Astrocyte of the cerebellum (primary cell): ENCODE data around the gene ITGB6.

Experiments used
- DNase-seq: peaks from one replicate; pipeline ENCODE4 v3.0.0-alpha.2; 2011; ENCODE audit warnings: low read depth
- H3K4me3 ChIP-seq: 2 replicates; pipeline ENCODE4 v1.5.1; 2011; ENCODE audit warnings: mild to moderate bottlenecking, low read depth, low read length, moderate library complexity
- in situ Hi-C: cut with HindIII; loops from 2 replicates; pipeline ENCODE4 v1.10.0; 2017; ENCODE audit warnings: low sequenced_read_pairs
- TF ChIP-seq, protein P1 (sequence below): IDR thresholded peaks from 2 replicates; pipeline ENCODE4 v1.5.1; 2012; ENCODE audit warnings: low read length, low read depth, moderate library complexity, mild to moderate bottlenecking; ENCODE audit errors: missing control alignments

The ITGB6 gene

GRCh38 chr2:160075171-160075570 lies 124.9 kb downstream of the ITGB6 start:
- in situ Hi-C loops = no loop called here
- TF ChIP-seq, protein P1, sequence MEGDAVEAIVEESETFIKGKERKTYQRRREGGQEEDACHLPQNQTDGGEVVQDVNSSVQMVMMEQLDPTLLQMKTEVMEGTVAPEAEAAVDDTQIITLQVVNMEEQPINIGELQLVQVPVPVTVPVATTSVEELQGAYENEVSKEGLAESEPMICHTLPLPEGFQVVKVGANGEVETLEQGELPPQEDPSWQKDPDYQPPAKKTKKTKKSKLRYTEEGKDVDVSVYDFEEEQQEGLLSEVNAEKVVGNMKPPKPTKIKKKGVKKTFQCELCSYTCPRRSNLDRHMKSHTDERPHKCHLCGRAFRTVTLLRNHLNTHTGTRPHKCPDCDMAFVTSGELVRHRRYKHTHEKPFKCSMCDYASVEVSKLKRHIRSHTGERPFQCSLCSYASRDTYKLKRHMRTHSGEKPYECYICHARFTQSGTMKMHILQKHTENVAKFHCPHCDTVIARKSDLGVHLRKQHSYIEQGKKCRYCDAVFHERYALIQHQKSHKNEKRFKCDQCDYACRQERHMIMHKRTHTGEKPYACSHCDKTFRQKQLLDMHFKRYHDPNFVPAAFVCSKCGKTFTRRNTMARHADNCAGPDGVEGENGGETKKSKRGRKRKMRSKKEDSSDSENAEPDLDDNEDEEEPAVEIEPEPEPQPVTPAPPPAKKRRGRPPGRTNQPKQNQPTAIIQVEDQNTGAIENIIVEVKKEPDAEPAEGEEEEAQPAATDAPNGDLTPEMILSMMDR = no peak
- peak; percentile 94 for DNase-seq
- no peak overlapping the region for H3K4me3 ChIP-seq

- DNase-seq = no peak
- TF ChIP-seq, protein P1 = no peak
- H3K4me3 ChIP-seq = no peak overlapping the region
- in situ Hi-C loops = no loop called here
Observed at GRCh38 chr2:160073284-160073888, 126.7 kb downstream of the ITGB6 start.

DNA sequence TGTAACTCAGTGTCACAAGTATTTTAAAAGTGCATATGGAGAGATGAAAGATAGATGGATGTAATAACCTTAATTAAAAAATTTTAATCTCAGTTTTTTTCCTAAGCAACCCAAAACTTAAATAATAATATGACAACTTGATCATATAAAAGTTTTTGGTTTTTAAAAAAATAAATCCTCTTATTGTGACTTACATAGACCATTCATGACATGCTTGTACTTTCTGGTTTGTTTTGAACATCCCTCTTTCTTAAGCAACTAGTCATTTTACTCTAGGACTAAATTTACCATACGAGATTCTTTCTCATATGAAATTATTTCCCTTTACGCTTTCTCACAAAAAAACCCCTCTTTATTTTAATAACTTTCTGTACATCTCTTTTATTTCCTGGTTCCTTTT lies 131.2 kb downstream of the ITGB6 start:
- DNase-seq = no peak
- in situ Hi-C loops = no loop called here
- no peak overlapping the region for H3K4me3 ChIP-seq
- TF ChIP-seq, protein P1 = no peak

DNA sequence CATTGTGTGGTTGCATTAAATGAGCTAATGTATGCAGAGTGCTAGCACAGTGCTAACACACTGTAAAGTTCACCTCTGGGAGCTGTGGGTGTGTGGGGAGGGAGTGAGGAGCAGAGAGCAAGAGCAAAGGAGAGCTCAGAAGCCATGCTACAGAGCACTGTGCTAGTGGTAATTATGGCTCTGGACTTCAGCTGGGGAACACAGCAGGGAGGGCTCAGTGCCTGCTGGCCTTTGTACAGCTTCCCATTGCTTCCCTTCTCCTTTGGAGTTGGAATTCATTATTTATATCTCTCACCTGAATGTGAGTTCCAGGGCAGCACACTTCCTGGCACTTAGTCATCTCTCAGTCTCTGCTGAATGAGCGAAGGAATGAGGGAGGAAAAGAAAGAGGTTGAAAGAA lies 135.2 kb downstream of the ITGB6 start:
- H3K4me3 ChIP-seq = no peak overlapping the region
- TF ChIP-seq, protein P1 = no peak
- in situ Hi-C loops = no loop called here
- DNase-seq = no peak

GRCh38 chr2:160063879-160064612 lies 136.0 kb downstream of the ITGB6 start:
- H3K4me3 ChIP-seq = no peak overlapping the region
- DNase-seq = no peak
- TF ChIP-seq, protein P1 = no peak
- in situ Hi-C loops = no loop called here

DNA sequence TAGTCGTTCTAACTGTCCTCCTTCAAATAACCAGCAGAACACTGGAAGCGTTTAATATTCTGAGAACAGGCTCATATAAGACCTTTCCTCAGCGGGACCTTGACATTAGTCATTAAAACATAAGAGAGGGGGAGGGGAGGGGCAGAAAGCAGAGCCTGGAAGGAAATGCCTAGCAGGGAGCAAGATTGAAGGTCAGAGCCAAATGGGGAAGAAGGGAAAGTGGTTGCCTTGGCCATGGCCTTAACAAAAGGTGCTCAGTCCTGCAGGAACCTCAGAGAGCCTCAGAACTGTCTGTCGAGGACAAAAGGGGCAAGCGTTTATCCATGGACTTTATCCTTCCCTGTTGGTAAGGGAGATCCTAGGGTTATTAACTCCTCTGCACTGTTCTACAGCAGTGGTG lies 136.8 kb downstream of the ITGB6 start:
- peak overlapping the region; percentile 70 for H3K4me3 ChIP-seq
- DNase-seq = no peak
- in situ Hi-C loops = no loop called here
- TF ChIP-seq, protein P1 = no peak
